Aorta (tissue), 5 donors: ENCODE measurements around the gene FHIT. TPM values are rescaled to one million over a fixed set of nuclear protein-coding genes. Genes with fewer than 3 reads are reported as not detected.

ENCODE experiments used
- ATAC-seq: fragments of 200-7000 bp; cut with Tn5 transposase; one replicate; pipeline ENCODE4 v1.9.1; 2022; ENCODE audit warnings: moderate library complexity; ENCODE audit not compliant: low FRiP score
- DNase-seq, 2 donors: peaks; one replicate each; pipeline ENCODE4 v3.0.0-alpha.2; 2020
- H3K27ac ChIP-seq, 2 donors: one replicate each; pipeline ENCODE4 v1.5.1; 2013; ENCODE audit warnings: low read length in 2 of 2, mild to moderate bottlenecking in 2 of 2, moderate library complexity in 2 of 2, control low read depth in 1 of 2, inconsistent platforms in 1 of 2, low read depth in 1 of 2
- H3K27me3 ChIP-seq, 2 donors: one replicate each; pipeline ENCODE4 v1.6.1; 2013; ENCODE audit warnings: control low read depth in 1 of 2, low read length in 1 of 2, mild to moderate bottlenecking in 1 of 2, moderate library complexity in 1 of 2; ENCODE audit not compliant: insufficient read depth in 2 of 2, control insufficient read depth in 1 of 2
- H3K36me3 ChIP-seq, 2 donors: one replicate each; pipeline ENCODE4 v1.6.1; 2013; ENCODE audit warnings: control low read depth in 1 of 2, low read length in 1 of 2, mild to moderate bottlenecking in 1 of 2; ENCODE audit not compliant: insufficient read depth in 2 of 2, control insufficient read depth in 1 of 2
- H3K4me1 ChIP-seq, 2 donors: one replicate each; pipeline ENCODE4 v1.6.1; 2013; ENCODE audit warnings: low read length in 2 of 2, control low read depth in 1 of 2, mild to moderate bottlenecking in 1 of 2, moderate library complexity in 1 of 2; ENCODE audit not compliant: insufficient read depth in 2 of 2, control insufficient read depth in 1 of 2
- H3K4me3 ChIP-seq, 2 donors: one replicate each; pipeline ENCODE4 v1.5.1; 2013; ENCODE audit warnings: low read length in 2 of 2, control low read depth in 1 of 2, mild to moderate bottlenecking in 1 of 2
- H3K9me3 ChIP-seq: one replicate; pipeline ENCODE4 v1.6.1; 2013; ENCODE audit warnings: mild to moderate bottlenecking, low read length; ENCODE audit not compliant: control insufficient read depth
- WGBS, 2 donors: extraction: QIAGEN DNeasy Blood & Tissue Kit; methylation state at CpG; one replicate each; pipeline ENCODE4 v1.1.7; 2013; 5-methylcytosine and 5-hydroxymethylcytosine counted together
- intact Hi-C, 2 donors: fragments of 100-400 bp; cut with DNase I; formaldehyde crosslinking; loops; one replicate each; pipeline versions ENCODE4 v1.14.2 to v1.15.0; 2022
- polyA plus RNA-seq, 2 donors: library from polyadenylated mRNA; stranded (reverse); fragments of 200-250 nt; gene quantifications; one replicate each; pipeline ENCODE4 v1.2.3, GENCODE V29; 2013
- total RNA-seq, 2 donors: library from RNA; stranded (reverse); fragmentation: NEBNext Ultra II Directional; extraction: Animal tissue kit (Norgen Biotek cat#: 25700); gene quantifications; one replicate each; pipeline ENCODE4 v1.2.1, GENCODE V29; 2021
- donor health status: healthy with polysubstance abuse.
- donor health status: Bipolar disorder and iron deficiency.
- donor health status: DM: no; HTN: no; CAD: no.
- donor health status: DM: no; HTN: no; CAD: no.
- donor health status: DM: yes; HTN: yes; CAD: no.

The FHIT gene
- total and polyA plus RNA-seq, 4 donors, result 1.1 to 9.2 (median 3.0) TPM

- no peak for ATAC-seq
- H3K27ac ChIP-seq, result no peak overlapping the region
- intact Hi-C loops, result no loop called here
Observed at GRCh38 chr3:60424942-60425341, 826.3 kb downstream of the FHIT start.

GRCh38 chr3:60424034-60424433 lies 827.2 kb downstream of the FHIT start:
- Histone ChIP-seq H3K4me1 (no peaks in the 10 kb centered on the region), H3K27ac (no peak overlapping the region), H3K27me3 (no peaks in the 10 kb centered on the region), H3K9me3 (no peaks in the 10 kb centered on the region), H3K4me3 (no peak overlapping the region), H3K36me3 (no peaks in the 10 kb centered on the region)
- intact Hi-C loops, result no loop called here
- ATAC-seq (no peak), DNase-seq (no peak)
- 91 to 94% methylated on average over 3 of the region's 3 CpGs for WGBS, 2 donors

More at GRCh38 chr3:60424942-60425341, 826.3 kb downstream of the FHIT start:
- Histone ChIP-seq H3K4me1 (no peaks in the 10 kb centered on the region), H3K9me3 (no peaks in the 10 kb centered on the region), H3K36me3 (no peaks in the 10 kb centered on the region), H3K27me3 (no peaks in the 10 kb centered on the region), H3K4me3 (no peak overlapping the region)
- 91 to 97% methylated on average over 2 of the region's 2 CpGs for WGBS, 2 donors
- DNase-seq, result no peak

GRCh38 chr3:60423556-60423955 lies 827.7 kb downstream of the FHIT start:
- Histone ChIP-seq H3K4me3 (no peak overlapping the region), H3K27me3 (no peaks in the 10 kb centered on the region), H3K27ac (no peak overlapping the region), H3K36me3 (no peaks in the 10 kb centered on the region), H3K9me3 (no peaks in the 10 kb centered on the region), H3K4me1 (no peaks in the 10 kb centered on the region)
- intact Hi-C loops, result no loop called here
- DNase-seq (no peak), ATAC-seq (no peak)
- 96 to 98% methylated on average over 1 of the region's 1 CpG for WGBS, 2 donors

- H3K36me3 ChIP-seq, result no peaks in the 10 kb centered on the region
- WGBS, 2 donors, result 87 to 93% methylated on average over 3 of the region's 3 CpGs
- intact Hi-C loops, result no loop called here
- no peaks in the 10 kb centered on the region for H3K27me3 ChIP-seq
- H3K27ac ChIP-seq, result no peak overlapping the region
- H3K4me3 ChIP-seq, result no peak overlapping the region
- DNase-seq (no peak), ATAC-seq (no peak)
- no peaks in the 10 kb centered on the region for H3K9me3 ChIP-seq
- H3K4me1 ChIP-seq, result no peaks in the 10 kb centered on the region
Observed at GRCh38 chr3:60421749-60422446, 829.4 kb downstream of the FHIT start.

GRCh38 chr3:60417576-60417975 lies 833.7 kb downstream of the FHIT start:
- ATAC-seq, result no peak
- intact Hi-C loops, result no loop called here
- 49 to 70% methylated on average over 4 of the region's 4 CpGs for WGBS, 2 donors
- Histone ChIP-seq H3K27me3 (no peaks in the 10 kb centered on the region), H3K4me1 (no peaks in the 10 kb centered on the region), H3K36me3 (no peaks in the 10 kb centered on the region), H3K9me3 (no peaks in the 10 kb centered on the region), H3K4me3 (no peak overlapping the region), H3K27ac (no peak overlapping the region)
- no peak for DNase-seq

- no peak overlapping the region for H3K27ac ChIP-seq
- no peaks in the 10 kb centered on the region for H3K27me3 ChIP-seq
- intact Hi-C loops, result no loop called here
- no peaks in the 10 kb centered on the region for H3K9me3 ChIP-seq
- no peak overlapping the region for H3K4me3 ChIP-seq
- 94 to 98% methylated on average over 4 of the region's 4 CpGs for WGBS, 2 donors
- H3K36me3 ChIP-seq, result no peaks in the 10 kb centered on the region
- H3K4me1 ChIP-seq, result no peaks in the 10 kb centered on the region
- ATAC-seq (no peak), DNase-seq (no peak)
Observed at GRCh38 chr3:60414011-60414410, 837.2 kb downstream of the FHIT start.

- intact Hi-C loops, result no loop called here
Observed at GRCh38 chr3:60413551-60413950, 837.7 kb downstream of the FHIT start.

GRCh38 chr3:60403866-60404265 lies 847.4 kb downstream of the FHIT start:
- no peak for DNase-seq
- Histone ChIP-seq H3K27me3 (no peaks in the 10 kb centered on the region), H3K4me3 (no peak overlapping the region), H3K9me3 (no peaks in the 10 kb centered on the region), H3K36me3 (no peaks in the 10 kb centered on the region), H3K27ac (no peak overlapping the region), H3K4me1 (peaks cover 0 to 4% of the 10 kb centered on the region in 2 donors)
- intact Hi-C loops, result no loop called here
- ATAC-seq, result no peak
- WGBS, 2 donors, result 83 to 87% methylated on average over 4 of the region's 4 CpGs

More at GRCh38 chr3:60413551-60413950, 837.7 kb downstream of the FHIT start:
- 97 to 98% methylated on average over 1 of the region's 1 CpG for WGBS, 2 donors
- Histone ChIP-seq H3K9me3 (no peaks in the 10 kb centered on the region), H3K27me3 (no peaks in the 10 kb centered on the region), H3K36me3 (no peaks in the 10 kb centered on the region), H3K4me1 (no peaks in the 10 kb centered on the region), H3K4me3 (no peak overlapping the region), H3K27ac (no peak overlapping the region)
- DNase-seq, result no peak
- no peak for ATAC-seq

- Histone ChIP-seq H3K4me3 (no peak overlapping the region), H3K27me3 (no peaks in the 10 kb centered on the region), H3K27ac (no peak overlapping the region), H3K9me3 (no peaks in the 10 kb centered on the region), H3K36me3 (no peaks in the 10 kb centered on the region), H3K4me1 (peaks cover 0 to 4% of the 10 kb centered on the region in 2 donors)
- 94 to 97% methylated on average over 2 of the region's 2 CpGs for WGBS, 2 donors
- no peak for ATAC-seq
- intact Hi-C loops, result no loop called here
- DNase-seq, result no peak
Observed at GRCh38 chr3:60402931-60403330, 848.3 kb downstream of the FHIT start.
